SK-N-SH (cell line): ENCODE results near the gene NAT8L. TPM values are rescaled to one million over a fixed set of nuclear protein-coding genes. Genes with fewer than 3 reads are reported as not detected.

Source experiments
- CTCF ChIA-PET: fragments of 300-600, 350-600 bp; formaldehyde crosslinking; extraction: SDS; loops from one replicate; lab custom pipeline; 2021; lab: Yijun Ruan, JAX
- POLR2A ChIA-PET: fragments of 350-600 bp; sonication (Branson Sonifier 250); formaldehyde crosslinking; extraction: SDS; loops from one replicate; lab custom pipeline; 2020; ENCODE audit warnings: antibody characterized with exemption, inconsistent platforms; lab: Yijun Ruan, JAX
- DNase-seq: peaks from one replicate; pipeline ENCODE4 v3.0.0; 2012
- H2AFZ ChIP-seq: fragments of 200-600 bp; sonication (generic); 2 replicates; pipeline ENCODE4 v1.8.1; 2016; ENCODE audit warnings: antibody characterized with exemption, mild to moderate bottlenecking, low read depth
- H3F3A ChIP-seq: fragments of 200-600 bp; sonication (generic); replicated peaks from 2 replicates; pipeline ENCODE3; 2016; ENCODE audit warnings: antibody characterized with exemption, mild to moderate bottlenecking; ENCODE audit not compliant: insufficient read depth
- H3K27ac ChIP-seq, 2 experiments: fragments of 200-500 bp in 1 of 2; fragments of 200-600 bp in 1 of 2; sonication (Bioruptor generic) in 1 of 2; sonication (generic), shearing (Covaris generic) in 1 of 2; 2 replicates each; pipeline versions ENCODE4 v1.5.1 to v1.6.1; 2014 to 2016; ENCODE audit warnings: low read depth in 2 of 2, inconsistent platforms in 1 of 2, low read length in 1 of 2, mild to moderate bottlenecking in 1 of 2, mixed read lengths in 1 of 2
- H3K27me3 ChIP-seq: fragments of 200-600 bp; sonication (generic), shearing (Covaris generic); 2 replicates; pipeline ENCODE4 v1.6.1; 2016; ENCODE audit warnings: mixed run types; ENCODE audit not compliant: insufficient read depth
- H3K36me3 ChIP-seq, 2 experiments: fragments of 200-500 bp in 1 of 2; fragments of 200-600 bp in 1 of 2; sonication (Bioruptor generic) in 1 of 2; sonication (generic) in 1 of 2; replicated peaks in 1 of 2; 2 replicates each; pipeline versions ENCODE3 to v1.5.1; 2014 to 2016; ENCODE audit warnings: low read length in 1 of 2, mild to moderate bottlenecking in 1 of 2; ENCODE audit not compliant: insufficient read depth in 2 of 2, control insufficient read depth in 1 of 2
- H3K4me1 ChIP-seq, 2 experiments: fragments of 200-500 bp in 1 of 2; fragments of 200-600 bp in 1 of 2; sonication (Bioruptor generic) in 1 of 2; sonication (generic), shearing (Covaris generic) in 1 of 2; 2 replicates each; pipeline versions ENCODE4 v1.5.1 to v1.6.1; 2014 to 2016; ENCODE audit warnings: low read depth in 1 of 2, low read length in 1 of 2, mixed run types in 1 of 2; ENCODE audit not compliant: insufficient read depth in 2 of 2, control insufficient read depth in 1 of 2
- H3K4me2 ChIP-seq: fragments of 200-600 bp; sonication (generic), shearing (Covaris generic); 2 replicates; pipeline ENCODE4 v1.6.1; 2017; ENCODE audit warnings: mixed run types
- H3K4me3 ChIP-seq, 2 experiments: fragments of 200-500 bp in 1 of 2; fragments of 200-600 bp in 1 of 2; sonication (Bioruptor generic) in 1 of 2; sonication (generic), shearing (Covaris generic) in 1 of 2; 2 replicates each; pipeline versions ENCODE4 v1.5.1 to v1.8.1; 2014 to 2016; ENCODE audit warnings: low read depth in 2 of 2, inconsistent platforms in 1 of 2, low read length in 1 of 2, mild to moderate bottlenecking in 1 of 2, mixed read lengths in 1 of 2, moderate library complexity in 1 of 2
- H3K79me2 ChIP-seq: fragments of 200-600 bp; sonication (generic); 2 replicates; pipeline ENCODE4 v1.8.1; 2017; ENCODE audit warnings: mild to moderate bottlenecking; ENCODE audit not compliant: insufficient read depth
- H3K9ac ChIP-seq: fragments of 200-600 bp; sonication (generic); 2 replicates; pipeline ENCODE4 v1.6.1; 2017; ENCODE audit warnings: mixed run types
- H3K9me2 ChIP-seq: fragments of 200-600 bp; sonication (generic); 2 replicates; pipeline ENCODE4 v1.6.1; 2017; ENCODE audit warnings: mixed run types
- H3K9me3 ChIP-seq: fragments of 200-600 bp; sonication (generic); 2 replicates; pipeline ENCODE4 v1.6.1; 2017; ENCODE audit warnings: mixed run types, mild to moderate bottlenecking, moderate library complexity
- H4K20me1 ChIP-seq: fragments of 200-600 bp; sonication (generic); 2 replicates; pipeline ENCODE4 v1.6.1; 2017; ENCODE audit warnings: mild to moderate bottlenecking, mixed run types; ENCODE audit not compliant: insufficient read depth
- CHD2 ChIP-seq: fragments of 150-350 bp; IDR thresholded peaks from 2 replicates; pipeline ENCODE4 v1.6.1; 2018; ENCODE audit warnings: low read length; ENCODE audit not compliant: partially characterized antibody
- ELF1 ChIP-seq: IDR thresholded peaks from 2 replicates; pipeline ENCODE4 v1.4.0; 2012
- EP300 ChIP-seq, 2 experiments: IDR thresholded peaks; 2 replicates each; pipeline versions ENCODE4 v1.4.0 to v1.6.1; 2012; ENCODE audit warnings: borderline replicate concordance in 1 of 2, low read depth in 1 of 2, low read length in 1 of 2
- EZH2phosphoT487 ChIP-seq: fragments of 200-600 bp; sonication (generic); IDR thresholded peaks from 2 replicates; pipeline ENCODE4 v1.6.1; 2017; ENCODE audit warnings: low read depth, mixed run types, mild to moderate bottlenecking, antibody characterized with exemption, moderate library complexity, borderline replicate concordance
- FOXJ3 ChIP-seq: sonication (generic); formaldehyde crosslinking; IDR thresholded peaks from 2 replicates; pipeline ENCODE4 v1.5.1; 2020; ENCODE audit warnings: mild to moderate bottlenecking, missing genetic modification reagents
- FOXM1 ChIP-seq: IDR thresholded peaks from 2 replicates; pipeline ENCODE4 v1.4.0; 2012; ENCODE audit warnings: low read depth, mild to moderate bottlenecking
- RAD21 ChIP-seq: IDR thresholded peaks from 2 replicates; pipeline ENCODE4 v1.6.1; 2012; ENCODE audit warnings: mild to moderate bottlenecking, low read length
- RCOR1 ChIP-seq: fragments of 150-350 bp; IDR thresholded peaks from 2 replicates; pipeline ENCODE4 v1.6.1; 2017; ENCODE audit warnings: antibody characterized with exemption, low read length
- RFX5 ChIP-seq: IDR thresholded peaks from 2 replicates; pipeline ENCODE4 v1.6.1; 2012; ENCODE audit warnings: mild to moderate bottlenecking, improper control_type of control experiment, low read length
- SIN3A ChIP-seq: IDR thresholded peaks from 2 replicates; pipeline ENCODE4 v1.6.1; 2012; ENCODE audit warnings: low read depth, mild to moderate bottlenecking, low read length, moderate library complexity, borderline replicate concordance
- SMC3 ChIP-seq: IDR thresholded peaks from 2 replicates; pipeline ENCODE4 v1.6.1; 2012; ENCODE audit warnings: low read depth, low read length, improper control_type of control experiment
- WGBS: methylation state at CpG from one replicate; pipeline ENCODE4 v1.1.6; 2017; ENCODE audit warnings: low lambda C conversion rate; 5-methylcytosine and 5-hydroxymethylcytosine counted together
- polyA plus RNA-seq, 3 experiments: library from polyadenylated mRNA; depleted of rRNA; stranded (reverse); fragments of >200 nt; gene quantifications; 2 replicates each; pipeline ENCODE4 v1.2.3, GENCODE V29; 2012
- TF ChIP-seq, protein P1 (sequence below): IDR thresholded peaks from 2 replicates; pipeline ENCODE4 v1.4.0; 2012; ENCODE audit warnings: low read depth, borderline replicate concordance
- TF ChIP-seq, protein P2 (sequence below): IDR thresholded peaks from 2 replicates; pipeline ENCODE4 v1.4.0; 2012; ENCODE audit warnings: low read depth
- TF ChIP-seq, protein P3 (sequence below): fragments of 150-350 bp; IDR thresholded peaks from 2 replicates; pipeline ENCODE4 v1.6.1; 2017; ENCODE audit warnings: antibody characterized with exemption, low read length, low read depth, borderline replicate concordance
- TF ChIP-seq, protein P4 (sequence below): fragments of 200-600 bp; sonication (generic); IDR thresholded peaks from 2 replicates; pipeline ENCODE4 v1.6.1; 2017; ENCODE audit warnings: antibody characterized with exemption, mild to moderate bottlenecking, moderate library complexity
- TF ChIP-seq, protein P5 (sequence below): IDR thresholded peaks from 2 replicates; pipeline ENCODE4; 2012

NAT8L gene
- polyA plus RNA-seq, 1 of the 3 experiments (the other 2 are of a cell fraction): 0.43 TPM

DNA sequence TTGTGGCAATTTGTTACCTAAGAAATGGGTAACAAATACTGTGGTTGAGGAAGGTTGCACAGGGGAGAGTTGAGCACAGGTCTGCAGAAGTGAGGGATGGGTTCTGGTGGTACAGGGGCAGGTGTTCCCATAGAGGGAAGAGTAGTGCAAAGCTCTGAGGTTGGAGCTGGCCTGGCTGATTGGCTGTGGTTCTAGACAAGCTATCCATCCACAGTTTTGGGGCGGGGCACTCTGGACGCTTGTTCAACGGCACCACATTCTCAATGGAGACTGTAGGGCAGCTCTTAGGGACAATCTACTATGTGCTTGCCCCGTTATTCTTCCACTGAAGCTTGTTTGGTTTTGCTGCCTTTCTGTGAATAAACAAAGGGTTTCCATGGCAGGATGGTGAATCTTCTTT is 35.4 kb downstream of the NAT8L start:
- Histone ChIP-seq H3K4me1 (no peaks in the 10 kb centered on the region), H2AFZ (no peak overlapping the region), H3K4me3 (no peak overlapping the region), H3F3A (no peaks in the 10 kb centered on the region), H3K4me2 (no peak overlapping the region), H3K9me2 (no peaks in the 10 kb centered on the region), H3K27me3 (no peaks in the 10 kb centered on the region), H3K9ac (no peak overlapping the region), H3K79me2 (no peaks in the 10 kb centered on the region), H3K36me3 (no peaks in the 10 kb centered on the region), H3K9me3 (no peaks in the 10 kb centered on the region), H3K27ac (no peak overlapping the region), H4K20me1 (no peaks in the 10 kb centered on the region)
- TF ChIP-seq, protein P1, sequence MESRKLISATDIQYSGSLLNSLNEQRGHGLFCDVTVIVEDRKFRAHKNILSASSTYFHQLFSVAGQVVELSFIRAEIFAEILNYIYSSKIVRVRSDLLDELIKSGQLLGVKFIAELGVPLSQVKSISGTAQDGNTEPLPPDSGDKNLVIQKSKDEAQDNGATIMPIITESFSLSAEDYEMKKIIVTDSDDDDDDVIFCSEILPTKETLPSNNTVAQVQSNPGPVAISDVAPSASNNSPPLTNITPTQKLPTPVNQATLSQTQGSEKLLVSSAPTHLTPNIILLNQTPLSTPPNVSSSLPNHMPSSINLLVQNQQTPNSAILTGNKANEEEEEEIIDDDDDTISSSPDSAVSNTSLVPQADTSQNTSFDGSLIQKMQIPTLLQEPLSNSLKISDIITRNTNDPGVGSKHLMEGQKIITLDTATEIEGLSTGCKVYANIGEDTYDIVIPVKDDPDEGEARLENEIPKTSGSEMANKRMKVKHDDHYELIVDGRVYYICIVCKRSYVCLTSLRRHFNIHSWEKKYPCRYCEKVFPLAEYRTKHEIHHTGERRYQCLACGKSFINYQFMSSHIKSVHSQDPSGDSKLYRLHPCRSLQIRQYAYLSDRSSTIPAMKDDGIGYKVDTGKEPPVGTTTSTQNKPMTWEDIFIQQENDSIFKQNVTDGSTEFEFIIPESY: no peak
- TF ChIP-seq FOXM1 (no peak), RCOR1 (no peak), SMC3 (no peak), ELF1 (no peak), SIN3A (no peak), RAD21 (no peak), EZH2phosphoT487 (no peak), RFX5 (no peak), CHD2 (no peak), FOXJ3 (CRISPR knock-in tag) (no peak), EP300 (IDR thresholded peaks at IDR 0.05; ENCODE audit: borderline replicate concordance in 1 of 2, low read depth in 1 of 2, low read length in 1 of 2) (no peak)
- TF ChIP-seq, protein P2, sequence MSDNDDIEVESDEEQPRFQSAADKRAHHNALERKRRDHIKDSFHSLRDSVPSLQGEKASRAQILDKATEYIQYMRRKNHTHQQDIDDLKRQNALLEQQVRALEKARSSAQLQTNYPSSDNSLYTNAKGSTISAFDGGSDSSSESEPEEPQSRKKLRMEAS: no peak
- TF ChIP-seq, protein P3, sequence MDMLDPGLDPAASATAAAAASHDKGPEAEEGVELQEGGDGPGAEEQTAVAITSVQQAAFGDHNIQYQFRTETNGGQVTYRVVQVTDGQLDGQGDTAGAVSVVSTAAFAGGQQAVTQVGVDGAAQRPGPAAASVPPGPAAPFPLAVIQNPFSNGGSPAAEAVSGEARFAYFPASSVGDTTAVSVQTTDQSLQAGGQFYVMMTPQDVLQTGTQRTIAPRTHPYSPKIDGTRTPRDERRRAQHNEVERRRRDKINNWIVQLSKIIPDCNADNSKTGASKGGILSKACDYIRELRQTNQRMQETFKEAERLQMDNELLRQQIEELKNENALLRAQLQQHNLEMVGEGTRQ: no peak
- TF ChIP-seq, protein P4, sequence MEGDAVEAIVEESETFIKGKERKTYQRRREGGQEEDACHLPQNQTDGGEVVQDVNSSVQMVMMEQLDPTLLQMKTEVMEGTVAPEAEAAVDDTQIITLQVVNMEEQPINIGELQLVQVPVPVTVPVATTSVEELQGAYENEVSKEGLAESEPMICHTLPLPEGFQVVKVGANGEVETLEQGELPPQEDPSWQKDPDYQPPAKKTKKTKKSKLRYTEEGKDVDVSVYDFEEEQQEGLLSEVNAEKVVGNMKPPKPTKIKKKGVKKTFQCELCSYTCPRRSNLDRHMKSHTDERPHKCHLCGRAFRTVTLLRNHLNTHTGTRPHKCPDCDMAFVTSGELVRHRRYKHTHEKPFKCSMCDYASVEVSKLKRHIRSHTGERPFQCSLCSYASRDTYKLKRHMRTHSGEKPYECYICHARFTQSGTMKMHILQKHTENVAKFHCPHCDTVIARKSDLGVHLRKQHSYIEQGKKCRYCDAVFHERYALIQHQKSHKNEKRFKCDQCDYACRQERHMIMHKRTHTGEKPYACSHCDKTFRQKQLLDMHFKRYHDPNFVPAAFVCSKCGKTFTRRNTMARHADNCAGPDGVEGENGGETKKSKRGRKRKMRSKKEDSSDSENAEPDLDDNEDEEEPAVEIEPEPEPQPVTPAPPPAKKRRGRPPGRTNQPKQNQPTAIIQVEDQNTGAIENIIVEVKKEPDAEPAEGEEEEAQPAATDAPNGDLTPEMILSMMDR: no peak
- TF ChIP-seq, protein P5, sequence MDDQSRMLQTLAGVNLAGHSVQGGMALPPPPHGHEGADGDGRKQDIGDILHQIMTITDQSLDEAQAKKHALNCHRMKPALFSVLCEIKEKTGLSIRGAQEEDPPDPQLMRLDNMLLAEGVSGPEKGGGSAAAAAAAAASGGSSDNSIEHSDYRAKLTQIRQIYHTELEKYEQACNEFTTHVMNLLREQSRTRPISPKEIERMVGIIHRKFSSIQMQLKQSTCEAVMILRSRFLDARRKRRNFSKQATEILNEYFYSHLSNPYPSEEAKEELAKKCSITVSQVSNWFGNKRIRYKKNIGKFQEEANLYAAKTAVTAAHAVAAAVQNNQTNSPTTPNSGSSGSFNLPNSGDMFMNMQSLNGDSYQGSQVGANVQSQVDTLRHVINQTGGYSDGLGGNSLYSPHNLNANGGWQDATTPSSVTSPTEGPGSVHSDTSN: no peak
- DNase-seq: no peak
- CTCF ChIA-PET: no interaction called here
- WGBS: 67% methylated on average over 2 of the region's 4 CpGs
- POLR2A ChIA-PET: no interaction called here
